ENCODE measurements around the gene TLR4.

The TLR4 gene

DNA sequence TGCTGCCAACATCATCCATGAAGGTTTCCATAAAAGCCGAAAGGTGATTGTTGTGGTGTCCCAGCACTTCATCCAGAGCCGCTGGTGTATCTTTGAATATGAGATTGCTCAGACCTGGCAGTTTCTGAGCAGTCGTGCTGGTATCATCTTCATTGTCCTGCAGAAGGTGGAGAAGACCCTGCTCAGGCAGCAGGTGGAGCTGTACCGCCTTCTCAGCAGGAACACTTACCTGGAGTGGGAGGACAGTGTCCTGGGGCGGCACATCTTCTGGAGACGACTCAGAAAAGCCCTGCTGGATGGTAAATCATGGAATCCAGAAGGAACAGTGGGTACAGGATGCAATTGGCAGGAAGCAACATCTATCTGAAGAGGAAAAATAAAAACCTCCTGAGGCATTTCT is 10.1 kb downstream of the TLR4 start:
- DNase-seq (ENCODE audit: low read depth, low spot score): no peak

- DNase-seq (ENCODE audit: low read depth, low spot score): no peak
Measured at GRCh38 chr9:117715411-117715989, 11.3 kb downstream of the TLR4 start.

GRCh38 chr9:117718085-117718484 is 13.9 kb downstream of the TLR4 start:
- no peak for DNase-seq (ENCODE audit: low read depth, low spot score)

DNA sequence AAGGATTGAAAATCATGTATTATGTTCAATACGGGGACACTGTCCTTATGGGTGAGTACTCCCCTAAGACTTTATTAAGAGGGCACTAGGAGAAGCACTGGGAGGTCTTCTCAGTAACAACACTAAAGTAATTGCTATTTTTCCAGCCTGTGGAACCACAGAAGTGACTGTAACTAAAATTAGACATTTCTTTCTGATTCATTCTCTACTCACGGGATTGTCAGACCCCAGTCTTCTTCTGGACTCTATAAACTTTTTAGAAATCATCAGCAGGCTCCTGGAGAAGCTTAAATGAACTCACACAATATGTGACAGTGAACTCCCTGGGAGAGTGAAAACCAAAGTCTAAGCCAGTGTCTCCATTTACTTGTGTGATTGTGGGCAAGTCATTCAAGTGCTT is 14.5 kb downstream of the TLR4 start:
- DNase-seq (ENCODE audit: low read depth, low spot score): no peak

DNA sequence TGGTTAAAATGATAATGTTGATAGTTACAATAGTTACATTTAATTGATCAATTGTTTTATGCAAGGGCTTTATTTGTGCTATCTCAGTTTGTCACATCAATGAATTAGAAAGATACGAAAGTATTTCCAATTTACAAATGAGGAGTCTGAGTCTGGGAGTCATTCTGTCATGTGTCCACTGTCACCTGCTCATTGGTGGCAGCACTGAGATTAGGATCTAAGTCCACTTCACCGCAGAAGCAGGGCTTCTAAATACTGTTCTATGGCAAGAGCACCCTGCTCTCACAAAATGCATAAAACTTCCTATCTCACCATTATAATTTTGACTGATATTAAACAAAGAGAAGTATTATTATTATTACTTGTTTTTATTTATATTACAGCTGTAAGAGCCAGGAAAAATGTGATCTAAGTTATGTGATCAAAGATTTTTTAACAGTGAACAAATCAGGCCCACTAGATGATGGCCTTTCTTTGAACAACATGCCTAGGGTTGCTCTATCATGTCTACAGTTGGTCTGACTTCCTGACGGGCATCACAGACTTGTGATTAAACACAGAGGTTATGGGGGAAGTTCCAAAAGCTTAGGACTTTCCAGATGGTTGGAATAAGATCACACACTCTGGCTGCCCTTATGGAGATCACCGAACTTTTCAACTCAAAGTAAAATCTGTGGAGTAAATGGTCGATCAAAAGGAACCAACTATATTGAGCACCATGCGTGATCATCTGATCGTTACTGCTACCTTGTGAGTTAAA is 15.1 kb downstream of the TLR4 start:
- no peak for DNase-seq (ENCODE audit: low read depth, low spot score)

GRCh38 chr9:117720066-117720465 is 15.9 kb downstream of the TLR4 start:
- no peak for DNase-seq (ENCODE audit: low read depth, low spot score)

GRCh38 chr9:117720555-117720954 is 16.4 kb downstream of the TLR4 start:
- no peak for DNase-seq (ENCODE audit: low read depth, low spot score)

DNA sequence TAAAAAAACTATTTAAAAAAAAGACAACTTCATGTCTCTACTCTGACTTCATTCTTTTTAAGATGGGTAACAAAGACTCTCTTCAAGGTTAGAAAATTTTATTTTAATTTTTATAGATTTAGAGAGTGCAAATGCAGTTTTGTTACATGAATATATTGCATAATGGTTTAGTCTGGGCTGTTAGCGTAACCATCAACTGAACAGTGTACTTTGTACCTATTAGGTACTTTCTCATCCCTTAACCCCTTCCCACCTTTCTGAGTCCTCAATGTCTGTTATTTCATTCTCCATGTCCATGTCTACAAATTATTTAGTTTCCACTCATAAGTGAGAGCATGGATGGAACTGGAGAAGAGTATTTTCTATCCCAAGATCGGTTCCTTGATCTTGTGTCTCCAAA is 16.8 kb downstream of the TLR4 start:
- DNase-seq (ENCODE audit: low read depth, low spot score): no peak

DNA sequence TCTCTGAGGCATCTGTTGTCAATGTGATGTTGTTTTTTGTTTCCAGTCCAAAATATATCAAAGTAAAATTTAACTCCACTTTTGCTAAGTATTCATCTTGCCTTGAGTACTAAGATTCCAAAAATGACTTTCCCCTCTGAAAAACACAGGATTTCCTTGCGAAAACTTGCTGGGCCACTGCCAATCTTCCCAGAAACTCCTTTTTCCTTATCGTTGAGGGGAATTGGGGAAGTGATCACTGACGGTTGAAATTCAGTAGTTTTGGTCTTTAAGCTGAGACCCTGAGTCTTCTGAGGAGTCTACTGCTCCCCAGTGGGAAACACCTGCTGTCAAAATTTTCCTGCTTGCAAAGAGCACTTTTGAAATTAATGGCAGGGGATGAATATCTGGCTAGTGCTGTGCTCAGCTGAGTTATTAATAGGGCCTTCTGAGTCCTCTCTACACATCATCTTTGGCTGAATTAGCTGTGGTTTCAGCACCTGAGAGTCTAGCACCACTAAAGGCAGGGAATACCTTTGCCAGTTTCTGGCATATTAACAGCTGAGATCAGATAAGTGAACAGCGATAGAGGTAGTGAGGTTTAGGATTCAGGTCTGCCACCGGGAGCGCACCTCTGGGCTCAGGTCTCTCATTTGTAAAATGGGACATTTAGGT is 18.0 kb downstream of the TLR4 start:
- no peak for DNase-seq (ENCODE audit: low read depth, low spot score)

DNA sequence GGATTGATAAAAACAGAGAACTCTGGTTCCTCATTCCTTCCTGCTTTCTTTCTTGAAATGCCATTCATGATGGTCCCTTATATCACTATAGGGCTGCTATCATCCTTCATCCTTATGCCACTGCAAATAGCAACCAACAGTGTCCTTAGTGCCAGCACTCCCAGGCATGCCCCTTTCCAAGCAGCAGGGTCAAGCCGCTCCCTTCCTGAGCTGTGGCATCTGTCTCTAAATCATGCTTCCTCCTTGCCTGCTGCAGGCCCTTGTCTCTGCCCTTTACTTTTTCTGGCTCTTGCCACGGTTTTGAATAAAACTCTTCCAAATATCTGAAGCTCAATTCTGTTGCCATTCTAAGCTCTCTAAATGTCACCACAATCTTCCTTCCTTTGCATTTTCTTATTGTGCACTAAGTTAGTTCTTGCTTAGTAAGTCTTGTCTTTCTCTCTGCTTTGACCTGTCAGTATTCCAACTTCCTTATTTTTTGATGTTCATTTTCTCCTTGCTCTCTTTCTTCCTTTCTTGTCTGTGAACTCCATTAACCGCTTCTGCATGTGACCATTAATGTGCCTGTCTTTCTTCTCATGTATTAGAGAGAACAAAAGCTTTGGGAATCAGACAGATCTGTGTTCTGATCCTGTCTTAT is 19.9 kb downstream of the TLR4 start:
- DNase-seq (ENCODE audit: low read depth, low spot score): no peak

DNA sequence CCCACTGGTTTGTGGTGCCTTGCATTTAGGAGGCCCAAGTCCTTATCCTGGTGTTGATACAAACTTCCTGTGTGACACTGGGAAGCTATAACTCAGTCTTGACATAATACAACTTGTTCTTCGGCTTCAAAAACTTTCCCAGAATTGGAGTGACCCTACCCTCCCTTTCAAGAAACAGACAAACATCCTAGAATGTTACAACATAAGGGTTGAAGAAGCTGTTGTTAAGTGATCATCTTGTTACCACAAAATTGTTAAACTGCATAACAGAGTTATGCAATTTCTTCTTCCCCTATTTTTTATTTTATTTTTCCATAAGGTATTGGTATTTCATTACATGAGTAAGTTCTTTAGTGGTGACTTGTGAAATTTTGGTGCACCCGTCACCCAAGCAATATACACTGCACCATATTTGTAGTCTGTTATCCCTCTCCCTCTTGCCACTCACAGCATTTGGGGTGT is 21.3 kb downstream of the TLR4 start:
- DNase-seq (ENCODE audit: low read depth, low spot score): no peak

DNA sequence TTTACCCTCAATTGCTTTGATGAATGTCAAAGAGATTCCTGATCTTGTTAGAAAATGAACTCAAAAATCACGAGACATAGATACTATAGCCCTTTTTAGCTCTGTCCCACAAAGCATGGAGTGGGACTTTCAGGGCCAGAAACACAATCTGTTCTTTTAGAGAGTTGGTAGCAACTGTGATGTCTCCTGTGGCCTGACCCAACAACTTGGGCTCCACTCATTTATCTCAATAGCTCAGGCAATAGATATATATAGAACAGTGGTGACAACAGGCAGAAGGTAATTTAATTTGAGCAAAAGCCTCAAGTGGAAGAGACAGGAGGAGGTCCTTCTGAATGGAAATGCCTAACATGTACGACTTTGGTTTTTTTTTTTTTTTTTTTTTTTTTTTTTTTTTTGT is 25.2 kb downstream of the TLR4 start:
- DNase-seq (ENCODE audit: low read depth, low spot score): no peak

- DNase-seq (ENCODE audit: low read depth, low spot score): no peak
Measured at GRCh38 chr9:117732494-117732893, 28.3 kb downstream of the TLR4 start.

DNA sequence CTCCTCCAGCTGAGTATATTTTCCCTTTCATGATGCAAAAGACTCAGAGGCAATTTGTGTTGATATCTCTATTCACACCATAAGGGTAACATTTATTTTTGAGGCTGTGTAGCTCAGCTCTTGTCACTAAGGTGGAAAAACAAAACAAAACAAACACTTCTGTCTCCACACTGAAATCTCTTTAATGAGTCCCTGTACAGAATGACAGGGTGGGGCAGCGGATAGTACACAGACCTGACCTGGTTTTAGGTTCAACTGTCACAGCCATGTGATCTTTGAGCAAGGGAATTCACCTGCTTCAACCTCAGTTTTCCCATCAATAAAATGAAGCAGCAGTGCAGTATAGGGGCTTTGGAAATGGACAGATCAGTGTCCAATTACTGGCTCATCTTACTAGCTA is 29.3 kb downstream of the TLR4 start:
- no peak for DNase-seq (ENCODE audit: low read depth, low spot score)

DNA sequence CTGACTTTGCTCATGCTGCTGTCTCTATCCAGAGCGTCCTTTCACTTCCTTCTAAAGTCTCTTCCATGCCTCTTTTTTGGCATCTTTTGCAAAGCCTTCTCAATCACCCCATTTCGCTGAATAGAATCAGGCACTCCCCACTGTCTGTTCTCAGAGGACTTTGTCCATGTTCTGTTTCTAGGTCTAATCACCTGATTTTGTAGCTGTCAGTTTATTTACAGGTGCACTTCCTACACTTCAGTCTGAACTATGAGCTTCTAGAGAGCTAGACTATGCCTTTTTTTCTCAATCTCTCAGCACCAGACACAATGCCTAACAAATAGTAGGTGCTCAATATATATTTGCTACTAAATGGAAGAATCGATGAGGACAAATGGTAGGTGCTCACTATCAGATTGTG is 29.9 kb downstream of the TLR4 start:
- DNase-seq (ENCODE audit: low read depth, low spot score): no peak

- no peak for DNase-seq (ENCODE audit: low read depth, low spot score)
Measured at GRCh38 chr9:117734523-117735314, 30.5 kb downstream of the TLR4 start.

- DNase-seq (ENCODE audit: low read depth, low spot score): no peak
Measured at GRCh38 chr9:117737721-117738226, 33.6 kb downstream of the TLR4 start.

- DNase-seq (ENCODE audit: low read depth, low spot score): no peak
Measured at GRCh38 chr9:117739206-117739605, 35.0 kb downstream of the TLR4 start.

DNA sequence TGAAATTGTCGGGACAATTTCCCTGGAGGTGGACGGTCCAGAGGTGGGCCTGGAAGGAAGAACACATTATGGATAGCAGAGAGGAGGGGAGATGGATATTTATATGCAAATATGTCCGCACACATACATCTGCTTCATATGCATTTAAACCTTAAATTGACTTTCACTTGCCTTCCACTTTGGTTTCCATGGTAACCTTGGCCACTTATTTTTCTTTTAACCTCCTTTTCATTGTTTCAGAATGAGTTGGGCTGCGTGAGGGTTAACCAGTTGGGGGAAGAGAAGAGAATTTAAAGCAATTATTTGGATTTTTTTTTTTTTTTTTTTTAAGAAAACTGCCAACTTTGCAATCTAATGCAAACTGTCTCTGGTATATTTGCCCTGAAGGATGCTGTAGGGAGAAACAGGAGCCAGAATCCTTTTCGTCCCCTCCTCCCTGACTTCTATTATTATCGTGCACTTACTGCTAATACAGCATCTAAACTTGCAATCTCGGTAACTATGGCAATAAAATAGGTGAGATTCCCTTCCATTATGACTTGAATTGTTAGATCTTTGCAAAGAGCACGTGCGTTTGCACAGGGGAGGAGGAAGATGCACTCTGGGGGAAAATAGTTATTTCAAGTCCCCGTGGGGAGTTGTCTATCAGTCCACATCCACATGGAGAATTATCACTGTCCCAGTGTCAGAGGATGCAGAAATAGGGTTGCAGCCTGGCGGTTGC is 35.6 kb downstream of the TLR4 start:
- no peak for DNase-seq (ENCODE audit: low read depth, low spot score)

DNA sequence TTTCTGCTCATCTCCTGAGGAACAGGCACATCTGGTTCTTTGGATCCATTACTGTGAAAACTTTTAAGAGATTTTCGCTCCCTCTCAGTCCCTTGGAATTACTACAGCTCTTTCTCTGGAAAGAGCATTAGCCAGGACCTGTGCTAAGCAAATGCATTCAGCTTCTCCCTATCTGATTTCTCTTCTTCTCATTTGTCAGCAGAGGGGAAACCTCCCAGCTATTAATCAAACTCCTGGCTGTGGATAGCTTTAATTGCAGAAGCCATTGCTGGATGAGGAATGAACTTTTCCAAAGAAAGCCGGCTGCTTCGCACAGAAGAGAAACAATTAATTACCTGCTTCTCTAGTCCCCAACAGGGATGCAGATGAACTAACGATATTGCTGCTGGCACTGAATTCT is 37.9 kb downstream of the TLR4 start:
- DNase-seq (ENCODE audit: low read depth, low spot score): no peak

- no peak for DNase-seq (ENCODE audit: low read depth, low spot score)
Measured at GRCh38 chr9:117744369-117744768, 40.2 kb downstream of the TLR4 start.
